Jurkat, Clone E6-1 (cell line): Measurements from ENCODE around the gene ACTA2.

ENCODE experiments used
- DNase-seq: peaks from one replicate; pipeline ENCODE4 v3.0.0-alpha.2; 2011; ENCODE audit warnings: low read depth, low spot score
- H3K4me3 ChIP-seq: 2 replicates; pipeline ENCODE4 v1.5.1; 2011; ENCODE audit warnings: mild to moderate bottlenecking, low read length, control low read depth, moderate library complexity

ACTA2 gene

DNA sequence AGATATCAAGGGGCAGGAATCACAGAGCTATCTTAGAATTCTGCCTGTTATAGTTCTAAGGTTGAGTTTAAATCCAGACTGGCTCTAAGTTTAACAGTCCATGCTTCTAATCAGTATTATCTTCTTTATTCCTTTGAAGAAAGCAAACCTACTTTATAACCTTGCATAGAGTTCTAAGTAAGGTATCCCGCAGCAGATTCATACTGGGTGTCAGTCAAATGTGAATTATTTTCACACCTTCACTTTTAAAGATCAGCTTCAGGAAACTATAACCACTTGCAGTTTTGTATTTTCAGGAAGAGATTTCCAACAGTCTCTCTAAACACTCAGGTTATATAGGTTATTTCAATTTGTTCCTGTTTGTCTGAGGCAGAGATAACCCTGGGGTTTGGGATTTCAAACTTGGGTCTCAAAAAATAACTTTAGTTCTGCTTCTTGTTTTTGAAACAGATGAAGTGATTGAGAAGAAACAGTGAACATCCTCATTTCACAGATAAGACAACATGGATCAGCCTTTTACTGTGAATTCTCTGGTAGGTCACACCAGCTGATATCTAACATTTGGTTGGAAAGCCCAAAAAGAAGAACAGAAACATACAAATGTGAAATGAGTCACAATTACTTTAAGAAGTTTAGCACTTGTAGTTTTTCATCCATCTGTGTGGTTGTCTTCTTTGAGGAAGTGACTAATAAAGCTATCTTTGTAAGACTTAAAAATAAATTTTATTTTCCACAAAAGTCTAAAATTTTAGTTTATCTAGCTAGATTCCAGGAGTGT, 51.2 kb downstream of the ACTA2 start:
- DNase-seq = no peak
- no peak overlapping the region for H3K4me3 ChIP-seq

DNA sequence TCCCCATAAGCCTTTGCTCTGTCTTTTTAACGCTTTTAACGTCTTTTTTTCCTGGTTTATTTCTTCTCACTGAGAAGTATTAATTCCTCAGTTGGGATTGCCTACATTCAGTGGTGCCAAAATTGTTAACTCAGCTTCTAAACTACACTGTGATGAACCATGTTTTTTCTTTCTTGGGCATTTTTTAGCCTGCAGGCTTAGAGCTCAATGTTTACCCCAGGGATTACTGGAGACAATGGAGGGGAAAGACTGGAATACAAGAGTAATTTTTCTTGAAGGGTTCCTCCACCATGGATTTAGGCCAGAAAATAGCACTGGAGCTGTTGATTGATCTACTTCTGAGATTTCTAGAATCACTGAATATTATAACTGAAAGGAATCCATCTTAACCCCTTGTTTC, 52.7 kb downstream of the ACTA2 start:
- no peak for DNase-seq
- no peak overlapping the region for H3K4me3 ChIP-seq

DNA sequence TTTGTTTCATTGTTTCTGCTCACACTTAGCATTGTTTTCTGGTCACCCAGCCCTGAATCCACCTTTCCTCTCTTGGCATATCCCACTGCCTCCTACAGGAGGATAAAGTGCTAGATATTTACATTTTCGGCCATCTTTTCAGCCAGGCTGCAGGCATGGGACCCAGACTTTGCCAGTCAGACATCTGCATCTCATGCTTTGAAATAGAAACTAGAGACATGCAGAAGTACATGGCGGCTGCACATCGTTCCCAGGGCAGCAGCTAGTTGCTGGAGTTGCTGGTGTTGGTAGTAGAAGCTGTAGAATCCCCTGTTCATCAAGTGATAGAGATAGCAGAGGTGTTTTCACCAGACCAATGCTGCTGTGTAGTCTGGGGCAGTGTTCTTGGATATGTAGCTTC, 53.8 kb downstream of the ACTA2 start:
- no peak overlapping the region for H3K4me3 ChIP-seq
- no peak for DNase-seq

DNA sequence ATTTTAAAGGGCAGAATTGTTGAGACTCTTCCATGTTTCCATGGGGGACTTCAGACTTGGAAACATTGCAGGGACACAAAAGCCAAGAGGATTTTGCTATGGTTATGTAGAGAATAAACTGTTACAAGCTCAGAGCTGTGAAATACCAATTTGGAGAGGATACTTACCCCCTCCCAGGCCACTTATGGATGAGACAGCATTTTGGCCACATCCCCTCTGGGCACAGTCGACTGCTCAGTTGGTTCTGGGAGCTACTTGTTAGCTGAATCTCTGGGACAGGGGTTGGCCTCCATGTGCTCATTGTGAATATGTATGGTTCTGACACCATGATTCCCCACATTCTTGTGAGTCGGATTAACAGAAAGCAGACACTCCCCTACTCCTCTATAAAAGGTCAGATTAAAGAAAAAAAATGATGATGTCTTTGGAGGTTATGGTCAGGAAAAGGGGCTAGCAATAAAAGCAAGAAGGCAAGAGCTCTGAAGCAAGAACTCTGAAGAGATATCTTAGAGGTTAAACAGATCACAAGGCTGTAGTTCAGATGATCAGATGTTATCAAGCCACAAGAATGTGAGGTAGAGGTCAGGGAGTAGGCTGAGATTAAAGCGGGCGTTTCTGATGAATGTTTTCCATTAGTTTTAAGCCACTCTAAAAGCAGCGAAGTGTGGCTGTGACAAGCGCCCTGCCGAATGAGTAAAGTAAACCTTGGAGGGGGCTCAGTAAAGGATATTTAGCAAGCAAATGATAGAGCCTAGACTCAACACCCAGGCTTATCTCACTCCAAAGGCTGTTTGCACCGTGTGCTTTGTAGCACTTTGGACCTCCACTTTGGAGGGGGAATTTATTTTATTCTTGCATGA, 55.3 kb downstream of the ACTA2 start:
- no peak for DNase-seq
- H3K4me3 ChIP-seq = no peak overlapping the region

DNA sequence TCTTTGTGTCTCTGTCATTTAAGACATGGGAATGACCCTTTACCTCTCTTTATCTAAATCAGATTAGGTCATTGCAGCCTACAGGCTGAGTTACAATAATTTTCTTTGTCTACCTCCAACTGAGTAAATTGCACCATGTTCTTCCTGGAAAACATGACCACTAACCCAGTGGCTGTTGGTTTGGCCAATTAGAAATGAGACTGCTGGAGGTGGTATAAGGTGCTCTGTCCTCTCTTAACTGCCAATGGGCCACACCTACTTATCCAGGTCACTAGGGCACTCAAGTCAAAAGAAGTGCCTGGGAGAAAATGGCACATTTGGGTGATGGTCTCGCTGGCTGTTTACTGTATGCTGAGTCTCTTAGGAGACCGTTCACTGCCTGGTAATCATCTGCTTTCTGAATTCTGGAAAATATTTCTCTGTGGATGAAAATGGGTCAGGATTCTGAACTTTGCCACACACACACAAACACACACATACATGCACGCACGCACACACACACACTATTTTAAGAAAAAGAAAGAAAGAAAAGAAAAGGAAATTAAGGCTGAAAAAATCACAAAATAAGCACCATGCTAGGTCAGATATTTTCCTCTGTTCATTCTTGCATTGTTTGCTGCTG, 56.1 kb downstream of the ACTA2 start:
- no peak for DNase-seq
- no peak overlapping the region for H3K4me3 ChIP-seq

DNA sequence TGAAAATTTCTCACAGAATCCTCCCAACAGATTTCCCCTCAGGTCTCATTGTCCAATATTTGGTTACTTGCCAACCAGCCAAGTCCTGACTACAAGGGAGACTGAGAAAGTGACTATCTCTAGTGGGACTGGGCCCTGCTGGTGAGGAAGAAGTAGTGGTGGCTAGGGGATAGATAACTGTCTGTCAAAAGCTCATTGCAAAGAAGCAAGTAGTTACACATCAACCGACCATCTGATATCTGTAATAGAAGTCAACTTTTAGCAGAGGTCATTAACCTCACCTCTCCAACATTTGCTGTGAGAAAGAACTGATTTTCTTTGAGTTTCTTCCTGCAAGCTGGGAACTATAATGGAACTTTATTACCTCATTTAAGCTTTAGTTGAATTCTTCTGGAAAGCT, 57.3 kb downstream of the ACTA2 start:
- H3K4me3 ChIP-seq = no peak overlapping the region
- DNase-seq = no peak

DNA sequence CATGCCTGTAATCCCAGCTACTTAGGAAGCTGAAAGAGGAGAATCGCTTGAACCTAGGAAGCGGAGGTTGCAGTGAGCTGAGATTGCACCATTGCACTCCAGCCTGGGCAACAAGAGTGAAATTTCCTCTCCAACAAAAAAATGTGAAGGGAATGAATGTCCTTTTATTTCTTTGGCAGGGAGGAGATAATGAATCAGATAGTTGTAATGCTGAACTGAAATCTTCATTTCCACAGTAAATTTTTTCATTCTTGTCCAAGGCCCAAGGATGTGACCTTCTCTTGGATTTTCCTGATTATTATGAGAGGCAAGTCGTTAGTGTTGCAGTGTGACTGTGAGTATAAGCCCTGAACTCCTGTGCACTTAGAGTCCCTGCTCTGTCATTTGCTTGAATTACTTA, 59.0 kb downstream of the ACTA2 start:
- no peak for DNase-seq
- H3K4me3 ChIP-seq = no peak overlapping the region

DNA sequence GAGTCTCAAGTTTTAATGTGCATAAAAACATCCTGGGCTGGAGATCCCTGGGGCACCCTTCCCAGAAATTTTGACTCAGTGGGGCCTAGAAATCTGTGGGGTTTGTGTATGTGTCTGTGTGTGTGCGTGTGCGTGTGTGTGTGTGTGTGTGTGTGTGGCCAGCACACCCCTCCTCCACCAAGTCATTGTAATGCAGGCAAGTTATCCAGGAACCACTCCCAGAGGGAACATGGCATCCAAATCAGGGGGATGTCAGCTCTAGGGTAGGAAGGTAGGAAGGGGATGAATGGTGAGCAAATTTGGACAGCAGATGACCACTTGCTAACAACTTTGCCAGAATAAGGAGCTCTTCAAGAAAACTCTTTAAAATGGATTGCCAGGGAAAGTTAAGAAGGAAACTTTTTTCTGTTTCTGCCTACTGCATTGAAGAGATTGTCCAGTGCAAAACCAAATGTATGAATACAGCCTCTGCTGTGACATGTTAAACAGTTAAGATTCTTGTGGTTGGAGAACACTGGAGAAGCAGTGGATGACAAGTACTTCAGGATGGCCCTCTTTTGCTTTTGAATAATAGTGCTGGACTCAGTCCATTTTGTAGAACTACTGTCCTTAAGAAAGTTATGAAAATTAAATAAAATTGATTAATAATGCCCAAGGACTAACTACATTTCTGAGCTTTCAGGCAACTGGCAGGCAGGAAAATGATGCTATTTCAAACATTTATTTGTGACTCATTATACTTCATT, 60.2 kb downstream of the ACTA2 start:
- H3K4me3 ChIP-seq = no peak overlapping the region
- DNase-seq = no peak

DNA sequence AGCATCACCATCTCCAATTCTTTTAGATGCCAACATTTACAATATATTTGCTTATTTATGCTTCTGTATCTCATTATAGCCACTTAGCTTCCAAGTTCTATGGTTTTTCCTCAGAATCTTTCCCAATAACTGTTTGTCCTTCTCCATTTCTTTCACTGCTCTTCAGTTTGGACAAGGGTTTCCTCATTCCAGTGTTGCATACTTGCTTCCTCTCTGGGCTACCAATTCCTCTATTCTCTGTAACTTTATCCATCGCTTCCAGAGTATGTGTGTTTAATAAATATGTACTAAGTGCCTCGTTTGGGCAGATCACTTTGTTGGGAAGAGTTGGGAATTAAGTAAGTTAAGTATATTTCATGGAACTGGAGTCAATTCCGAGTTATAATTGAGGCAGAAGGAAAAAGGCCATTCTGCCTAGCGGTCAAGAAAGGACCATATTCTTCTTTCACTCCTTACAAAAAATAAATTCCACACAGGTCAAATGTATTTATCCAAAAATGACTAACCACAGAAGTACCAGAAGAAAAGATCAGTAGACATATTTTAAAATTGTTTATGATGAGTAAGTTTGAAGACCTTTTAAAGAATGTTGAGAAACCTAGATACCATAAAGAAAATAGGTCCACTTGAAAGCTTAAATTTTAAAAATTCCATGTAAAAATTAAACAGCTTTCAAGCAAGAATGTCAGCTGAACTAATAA, 61.7 kb downstream of the ACTA2 start:
- no peak for DNase-seq
- H3K4me3 ChIP-seq = no peak overlapping the region

DNA sequence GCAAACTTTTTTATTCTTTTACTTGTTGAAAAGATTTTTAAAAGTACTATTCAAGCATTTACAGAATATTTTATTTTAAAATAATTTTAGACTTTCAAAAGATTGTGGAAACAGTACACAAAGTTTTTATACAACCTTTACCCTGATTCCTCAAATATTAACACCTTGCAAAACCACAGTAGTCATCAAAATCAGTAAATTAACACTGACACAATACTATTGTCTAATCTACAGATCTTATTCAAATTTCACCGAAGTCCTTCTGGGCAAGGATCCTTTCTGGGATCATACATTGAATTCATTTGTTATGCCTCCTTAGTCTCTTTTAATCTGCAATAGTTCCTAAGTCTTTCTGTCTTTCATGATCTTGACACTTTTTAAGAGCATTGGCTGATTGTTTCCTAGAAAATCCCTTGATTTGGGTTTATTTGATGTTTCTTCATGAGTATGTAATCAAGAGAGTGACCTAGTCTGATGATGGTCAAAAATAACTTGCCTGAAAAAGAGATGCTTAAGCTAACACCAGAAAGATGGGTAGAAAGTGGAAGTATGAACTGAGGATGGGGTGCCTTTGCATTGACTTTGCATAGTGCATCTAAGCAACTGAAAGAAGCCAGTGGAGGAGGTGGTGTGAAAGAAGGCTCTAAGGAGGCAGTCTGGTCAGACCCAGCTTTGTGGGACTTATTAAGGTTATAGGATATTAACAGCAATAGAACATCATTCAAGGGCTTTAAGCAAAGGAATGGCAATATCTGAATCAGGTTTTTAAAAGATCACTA, 62.8 kb downstream of the ACTA2 start:
- DNase-seq = no peak
- H3K4me3 ChIP-seq = no peak overlapping the region

DNA sequence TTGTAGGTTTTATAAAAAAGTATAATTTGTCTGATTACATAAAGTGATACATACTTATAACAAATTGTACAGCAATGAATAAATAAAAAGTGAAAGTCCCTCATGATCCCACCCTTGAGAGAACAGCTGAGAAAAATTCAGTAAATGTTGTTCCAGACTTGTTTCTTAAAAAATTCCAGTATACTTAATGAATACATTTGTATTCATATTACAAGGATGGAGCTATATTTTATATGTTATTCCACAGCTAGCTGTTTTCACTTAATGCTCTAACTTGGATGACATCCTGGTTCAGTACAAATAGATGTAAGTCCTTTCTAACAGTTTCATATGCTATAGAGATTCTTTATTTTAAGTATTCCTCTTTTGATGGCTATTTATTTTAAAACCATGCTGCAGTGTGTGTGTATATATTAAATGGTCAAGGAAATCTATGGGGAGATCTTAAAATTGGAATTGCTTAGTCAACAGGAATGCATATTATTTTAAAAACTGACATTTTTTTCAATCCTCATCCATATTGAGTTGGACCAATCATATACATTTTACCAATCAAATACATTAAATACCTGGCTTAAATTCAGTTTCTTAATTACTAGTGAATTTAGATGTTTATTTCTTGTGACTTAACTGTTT, 63.6 kb downstream of the ACTA2 start:
- DNase-seq = no peak
- H3K4me3 ChIP-seq = no peak overlapping the region

DNA sequence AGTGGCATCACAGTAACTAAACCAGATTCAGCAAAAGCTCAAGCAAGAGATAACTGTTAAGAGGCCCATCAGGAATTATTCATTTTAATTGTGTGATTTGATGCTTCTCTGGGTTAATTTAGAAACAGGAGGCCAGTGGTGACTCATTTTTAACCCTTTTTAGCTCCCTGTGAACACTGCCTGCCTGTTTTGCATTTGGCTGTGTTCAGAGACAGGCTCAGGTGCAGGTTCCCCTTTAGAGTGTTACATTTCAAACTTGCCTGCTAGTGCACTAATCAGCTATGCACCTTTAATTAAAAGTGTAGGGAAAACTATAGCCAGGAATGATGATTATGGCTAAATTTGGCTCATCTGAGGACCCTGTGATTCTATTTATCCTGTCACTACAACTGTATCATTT, 66.0 kb downstream of the ACTA2 start:
- DNase-seq = no peak
- H3K4me3 ChIP-seq = no peak overlapping the region
